Stimulated activated memory B cell treated with anti-CD40 and anti-IgM and Interleukin-4, amounts not matched to agents 10 μg/mL and 1 μg/mL and 100 μg/mL, for 72 hours (primary cell): Measurements from ENCODE around the gene RASSF10.

ENCODE experiments used
- ATAC-seq: fragments of 150-1000 bp; cut with Tn5 transposase; 2 replicates; pipeline ENCODE4 v1.10.0; 2021
- H3K27ac Mint-ChIP-seq: one replicate; pipeline ENCODE4 v1.8.0; 2022; ENCODE audit warnings: mild to moderate bottlenecking, mixed read lengths
- H3K27me3 Mint-ChIP-seq: one replicate; pipeline ENCODE4 v1.8.0; 2022; ENCODE audit warnings: mixed read lengths
- H3K36me3 Mint-ChIP-seq: one replicate; pipeline ENCODE4 v1.8.0; 2022; ENCODE audit warnings: mixed read lengths
- H3K4me1 Mint-ChIP-seq: one replicate; pipeline ENCODE4 v1.8.0; 2022; ENCODE audit warnings: mixed read lengths
- H3K4me3 Mint-ChIP-seq: one replicate; pipeline ENCODE4 v1.8.0; 2022; ENCODE audit warnings: mild to moderate bottlenecking, moderate library complexity, mixed read lengths
- H3K9me3 Mint-ChIP-seq: one replicate; pipeline ENCODE4 v1.8.0; 2022; ENCODE audit warnings: mixed read lengths

The RASSF10 gene

DNA sequence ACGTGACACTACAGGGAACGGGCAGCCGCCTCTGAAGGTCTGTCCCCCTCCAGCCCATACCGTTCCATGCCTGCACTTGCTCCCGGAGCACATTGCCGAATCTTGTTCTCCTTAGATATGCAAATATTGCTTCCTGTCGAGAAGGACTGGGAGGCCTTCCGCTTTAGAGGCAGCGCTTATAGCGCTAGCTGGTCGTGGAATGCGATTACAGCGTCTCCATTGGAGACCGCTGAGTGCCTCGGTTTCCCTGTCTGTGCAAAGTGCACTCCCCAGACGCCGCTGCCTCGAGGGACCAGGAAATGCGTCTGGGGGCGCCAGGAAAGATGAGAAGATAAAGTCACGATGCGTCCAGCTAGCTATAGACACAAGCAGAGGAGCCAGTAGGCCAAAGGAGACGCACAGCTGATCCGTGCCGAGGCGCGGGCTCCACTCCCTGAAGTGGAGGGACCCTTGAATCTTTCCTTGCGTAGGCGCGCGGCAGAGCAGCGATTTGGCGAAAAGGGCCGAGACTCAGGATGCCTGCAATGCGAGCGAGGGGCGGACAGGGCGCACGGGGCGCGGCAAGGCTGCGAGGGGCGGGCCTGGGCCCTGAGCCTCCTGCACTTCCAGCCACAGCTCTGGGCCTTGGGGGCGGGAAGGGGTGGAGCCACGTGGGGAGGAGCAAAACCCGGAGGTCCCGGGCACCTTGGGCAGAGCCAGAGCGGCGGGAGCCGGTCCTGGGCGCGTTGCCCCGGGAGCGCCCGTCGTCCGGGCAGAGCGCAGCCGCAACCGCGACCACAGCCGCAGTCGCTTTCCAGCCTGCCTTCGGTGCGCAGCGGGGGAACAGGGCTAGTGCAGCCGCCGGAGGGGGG is at the start of gene RASSF10:
TSS of gene RASSF10 (plus strand) at position 692 of the 851 bp plus-strand sequence. CDS start 261 bp downstream, outside the sequence.
- Mint-ChIP-seq H3K27ac (no peak within 1 kb of the TSS), H3K9me3 (no peaks in the 10 kb centered on the region), H3K36me3 (no peaks in the 10 kb centered on the region), H3K27me3 (peaks cover 75% of the 10 kb centered on the region), H3K4me3 (no peak within 1 kb of the TSS), H3K4me1 (no peaks in the 10 kb centered on the region)
- no peak for ATAC-seq

DNA sequence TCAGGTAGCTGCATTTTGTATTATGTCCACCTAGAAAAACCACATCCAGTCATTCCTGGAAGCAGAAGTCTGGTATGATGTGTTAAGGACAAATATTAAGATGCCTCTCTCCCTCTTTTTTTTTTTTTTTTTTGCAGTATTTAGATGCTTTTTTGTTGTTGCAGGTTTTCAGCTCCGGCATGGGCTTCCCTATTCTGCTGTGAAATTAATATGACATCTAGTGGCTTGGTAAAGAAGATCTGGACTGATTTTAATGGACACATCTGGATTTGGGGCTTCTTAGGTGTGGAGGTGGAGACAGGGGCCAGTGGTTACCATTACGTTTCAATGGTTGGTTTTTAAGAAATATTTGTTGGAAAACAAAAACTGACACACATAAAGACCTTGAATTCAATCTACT is 47.5 kb upstream of the RASSF10 start:
- H3K36me3 Mint-ChIP-seq: no peaks in the 10 kb centered on the region
- peaks cover 20% of the 10 kb centered on the region for H3K27me3 Mint-ChIP-seq
- ATAC-seq: no peak
- no peak overlapping the region for H3K27ac Mint-ChIP-seq
- H3K4me3 Mint-ChIP-seq: no peak overlapping the region
- H3K9me3 Mint-ChIP-seq: no peaks in the 10 kb centered on the region
- no peaks in the 10 kb centered on the region for H3K4me1 Mint-ChIP-seq

DNA sequence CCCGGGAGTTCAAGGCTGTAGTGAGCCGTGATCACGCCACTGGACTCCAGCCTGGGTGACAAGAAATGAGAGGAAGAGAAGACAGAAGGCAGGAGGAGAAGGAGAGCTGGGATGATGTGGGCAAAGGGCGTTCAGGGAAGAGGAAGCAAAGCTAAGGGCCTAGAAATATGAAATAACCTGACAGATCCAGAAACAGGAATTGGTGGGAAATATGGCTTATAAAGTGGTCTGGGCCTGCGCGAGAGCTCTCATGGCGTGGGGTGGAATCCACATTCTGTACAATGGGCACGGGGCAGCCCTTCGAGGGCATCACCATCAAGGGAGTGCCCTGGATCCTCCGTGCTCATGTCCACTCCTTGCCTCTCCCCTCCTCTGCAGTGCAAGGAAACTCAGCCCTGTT is 46.8 kb upstream of the RASSF10 start:
- no peak for ATAC-seq
- Mint-ChIP-seq H3K36me3 (no peaks in the 10 kb centered on the region), H3K27me3 (peaks cover 20% of the 10 kb centered on the region), H3K9me3 (no peaks in the 10 kb centered on the region), H3K4me1 (no peaks in the 10 kb centered on the region), H3K4me3 (no peak overlapping the region), H3K27ac (no peak overlapping the region)

DNA sequence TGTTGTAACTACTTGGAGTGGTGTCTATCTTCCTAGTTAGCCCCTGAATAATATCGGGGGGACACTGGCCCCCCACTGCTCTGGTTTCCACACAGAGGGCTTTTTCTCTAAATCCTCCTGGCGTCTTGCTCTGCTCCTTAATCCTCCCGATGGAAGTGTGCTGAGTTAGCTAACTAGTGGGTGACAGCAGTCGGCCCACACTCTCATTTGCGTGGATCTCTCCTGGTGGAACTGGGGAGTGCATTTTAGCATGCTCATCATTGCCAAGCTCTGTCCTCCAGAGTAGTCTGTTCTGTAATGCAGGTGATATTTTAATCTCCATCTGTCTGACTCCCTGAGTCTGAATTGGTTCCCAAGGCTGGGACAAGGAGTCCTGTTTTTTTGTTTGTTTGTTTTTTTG is 46.1 kb upstream of the RASSF10 start:
- H3K4me3 Mint-ChIP-seq: no peak overlapping the region
- H3K27ac Mint-ChIP-seq: no peak overlapping the region
- peaks cover 20% of the 10 kb centered on the region for H3K27me3 Mint-ChIP-seq
- H3K4me1 Mint-ChIP-seq: no peaks in the 10 kb centered on the region
- H3K36me3 Mint-ChIP-seq: no peaks in the 10 kb centered on the region
- ATAC-seq: no peak
- H3K9me3 Mint-ChIP-seq: no peaks in the 10 kb centered on the region

- Mint-ChIP-seq H3K9me3 (no peaks in the 10 kb centered on the region), H3K4me3 (no peak overlapping the region), H3K36me3 (no peaks in the 10 kb centered on the region), H3K27me3 (peaks cover 20% of the 10 kb centered on the region), H3K4me1 (no peaks in the 10 kb centered on the region), H3K27ac (no peak overlapping the region)
- ATAC-seq: peak; percentile 65
These were observed 45.2 kb upstream of the RASSF10 start for GRCh38 chr11:12963792-12964536.

GRCh38 chr11:12964650-12965049 is 44.5 kb upstream of the RASSF10 start:
- ATAC-seq: no peak
- Mint-ChIP-seq H3K27me3 (peaks cover 20% of the 10 kb centered on the region), H3K27ac (no peak overlapping the region), H3K36me3 (no peaks in the 10 kb centered on the region), H3K9me3 (no peaks in the 10 kb centered on the region), H3K4me3 (no peak overlapping the region), H3K4me1 (no peaks in the 10 kb centered on the region)

- Mint-ChIP-seq H3K27me3 (peaks cover 20% of the 10 kb centered on the region), H3K36me3 (no peaks in the 10 kb centered on the region), H3K9me3 (peaks cover 2% of the 10 kb centered on the region), H3K4me1 (no peaks in the 10 kb centered on the region), H3K27ac (no peak overlapping the region), H3K4me3 (no peak overlapping the region)
- no peak for ATAC-seq
These were observed 43.1 kb upstream of the RASSF10 start for GRCh38 chr11:12966002-12966401.

DNA sequence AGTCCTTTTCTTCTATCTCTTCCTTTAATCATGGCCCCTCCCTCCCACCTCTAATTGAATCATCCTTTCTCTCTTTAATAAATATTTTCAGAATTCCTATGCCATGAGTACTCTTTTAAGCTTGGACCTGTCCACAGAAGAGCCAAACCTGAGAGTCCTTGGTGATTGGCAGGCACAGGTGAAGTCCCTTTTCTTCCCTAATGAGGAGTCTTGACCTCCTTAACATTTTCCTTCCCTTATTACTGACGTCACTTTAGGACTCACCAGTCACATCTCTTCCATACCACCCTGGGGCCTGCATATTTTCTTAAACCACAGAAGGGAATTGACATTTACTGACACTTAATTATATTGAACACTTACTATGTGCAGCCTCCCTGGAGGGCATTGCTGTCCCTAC is 41.0 kb upstream of the RASSF10 start:
- no peak for ATAC-seq
- H3K36me3 Mint-ChIP-seq: no peaks in the 10 kb centered on the region
- peaks cover 6% of the 10 kb centered on the region for H3K9me3 Mint-ChIP-seq
- no peak overlapping the region for H3K27ac Mint-ChIP-seq
- H3K27me3 Mint-ChIP-seq: peaks cover 2% of the 10 kb centered on the region
- H3K4me3 Mint-ChIP-seq: no peak overlapping the region
- H3K4me1 Mint-ChIP-seq: no peaks in the 10 kb centered on the region

DNA sequence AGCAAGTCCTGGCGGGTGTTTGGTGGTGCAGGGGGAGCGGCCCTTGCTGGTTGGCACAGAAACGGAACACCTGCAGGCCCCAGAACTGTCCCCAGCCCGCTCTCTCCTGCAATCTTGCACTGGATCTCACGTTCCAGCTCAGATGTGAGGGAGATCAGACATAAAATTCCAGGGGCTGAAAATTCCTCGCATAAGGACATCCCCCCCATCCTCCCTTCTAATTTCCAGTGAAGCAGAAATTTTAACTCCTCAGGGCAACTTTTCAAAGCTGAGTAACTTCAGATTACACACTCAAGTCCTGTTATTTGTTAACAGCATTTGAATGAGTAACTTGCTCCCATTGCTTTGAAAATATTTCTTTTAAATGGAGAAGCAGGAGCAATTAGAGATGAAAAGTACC is 40.3 kb upstream of the RASSF10 start:
- no peaks in the 10 kb centered on the region for H3K36me3 Mint-ChIP-seq
- H3K27me3 Mint-ChIP-seq: no peaks in the 10 kb centered on the region
- H3K4me3 Mint-ChIP-seq: no peak overlapping the region
- no peaks in the 10 kb centered on the region for H3K4me1 Mint-ChIP-seq
- no peak overlapping the region for H3K27ac Mint-ChIP-seq
- ATAC-seq: no peak
- H3K9me3 Mint-ChIP-seq: peaks cover 6% of the 10 kb centered on the region

DNA sequence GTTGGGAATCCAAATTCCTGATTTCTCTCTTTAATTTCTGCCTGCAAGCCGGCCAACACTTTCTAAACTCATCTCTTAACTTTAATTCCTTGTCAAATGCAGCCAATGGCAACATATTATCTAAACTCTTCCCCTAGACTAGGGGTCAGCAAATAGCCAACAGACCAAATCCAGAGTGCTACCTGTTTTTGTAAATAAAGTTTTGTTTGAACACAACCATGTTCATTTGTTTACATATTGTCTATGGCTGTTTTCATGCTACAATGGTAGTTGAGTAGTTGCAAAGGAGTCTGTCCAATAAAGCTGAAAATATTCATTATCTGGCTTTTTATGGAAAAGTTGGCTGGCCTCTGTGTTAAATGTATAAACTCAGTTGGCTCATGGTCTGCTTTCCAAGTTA is 37.2 kb upstream of the RASSF10 start:
- Mint-ChIP-seq H3K27me3 (no peaks in the 10 kb centered on the region), H3K4me3 (no peak overlapping the region), H3K36me3 (no peaks in the 10 kb centered on the region), H3K9me3 (peaks cover 6% of the 10 kb centered on the region), H3K27ac (no peak overlapping the region), H3K4me1 (no peaks in the 10 kb centered on the region)
- ATAC-seq: no peak

- Mint-ChIP-seq H3K9me3 (peaks cover 6% of the 10 kb centered on the region), H3K27me3 (no peaks in the 10 kb centered on the region), H3K36me3 (no peaks in the 10 kb centered on the region), H3K4me1 (no peaks in the 10 kb centered on the region), H3K27ac (no peak overlapping the region), H3K4me3 (no peak overlapping the region)
- no peak for ATAC-seq
These were observed 35.5 kb upstream of the RASSF10 start for GRCh38 chr11:12973528-12974181.

- Mint-ChIP-seq H3K36me3 (no peaks in the 10 kb centered on the region), H3K4me3 (no peak overlapping the region), H3K27ac (no peak overlapping the region)
These were observed 33.9 kb upstream of the RASSF10 start for GRCh38 chr11:12975195-12975594.

GRCh38 chr11:12979928-12980689 is 29.0 kb upstream of the RASSF10 start:
- H3K4me1 Mint-ChIP-seq: no peaks in the 10 kb centered on the region
- peaks cover 17% of the 10 kb centered on the region for H3K27me3 Mint-ChIP-seq
- H3K9me3 Mint-ChIP-seq: no peaks in the 10 kb centered on the region
- no peak overlapping the region for H3K27ac Mint-ChIP-seq
- no peaks in the 10 kb centered on the region for H3K36me3 Mint-ChIP-seq
- no peak overlapping the region for H3K4me3 Mint-ChIP-seq
- no peak for ATAC-seq

More at GRCh38 chr11:12975195-12975594, 33.9 kb upstream of the RASSF10 start:
- no peak for ATAC-seq
- H3K27me3 Mint-ChIP-seq: no peaks in the 10 kb centered on the region
- peaks cover 5% of the 10 kb centered on the region for H3K9me3 Mint-ChIP-seq
- H3K4me1 Mint-ChIP-seq: no peaks in the 10 kb centered on the region

DNA sequence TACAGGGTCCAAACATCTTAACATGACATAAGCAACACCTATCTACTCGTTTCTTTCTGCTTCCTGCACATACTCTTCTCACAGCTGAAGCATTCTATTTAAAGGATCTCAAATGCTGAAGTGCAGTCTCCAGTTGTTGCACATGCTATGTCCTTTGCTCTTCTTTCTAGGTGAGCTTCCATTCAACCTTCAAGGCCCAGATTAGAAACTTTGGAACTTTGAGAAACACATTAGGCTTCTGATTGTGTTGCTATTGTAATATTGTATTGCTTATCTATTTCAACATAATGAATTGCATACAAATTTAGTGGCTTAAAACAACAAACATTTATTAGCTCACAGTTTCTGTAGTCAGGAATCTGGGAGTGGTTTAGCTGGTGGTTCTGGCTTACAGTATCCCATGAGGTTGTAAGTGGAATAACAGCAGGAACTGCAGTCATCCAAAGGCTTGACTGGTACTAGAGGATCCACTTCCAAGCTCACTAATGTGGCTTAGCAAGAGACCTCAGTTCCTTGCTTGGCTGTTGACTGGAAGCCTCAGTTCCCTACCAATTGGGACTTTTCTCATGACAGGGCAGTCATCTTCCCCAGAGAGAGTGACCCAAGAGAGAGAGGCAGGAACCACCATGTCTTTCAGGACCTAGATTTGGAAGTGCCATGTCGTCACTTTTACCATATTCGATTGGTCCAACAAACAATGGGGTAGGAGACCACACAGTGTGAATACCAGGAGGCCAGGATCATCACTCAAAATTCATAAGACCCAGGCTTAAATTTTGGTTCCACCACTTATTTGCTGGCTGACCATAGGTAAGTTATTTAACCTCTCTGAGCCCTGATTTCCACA is 27.2 kb upstream of the RASSF10 start:
- H3K36me3 Mint-ChIP-seq: no peaks in the 10 kb centered on the region
- H3K27me3 Mint-ChIP-seq: peaks cover 29% of the 10 kb centered on the region
- H3K4me1 Mint-ChIP-seq: no peaks in the 10 kb centered on the region
- no peak overlapping the region for H3K27ac Mint-ChIP-seq
- no peak overlapping the region for H3K4me3 Mint-ChIP-seq
- ATAC-seq: no peak
- H3K9me3 Mint-ChIP-seq: no peaks in the 10 kb centered on the region
